Measurements from ENCODE around the gene PLCB2.

DNA sequence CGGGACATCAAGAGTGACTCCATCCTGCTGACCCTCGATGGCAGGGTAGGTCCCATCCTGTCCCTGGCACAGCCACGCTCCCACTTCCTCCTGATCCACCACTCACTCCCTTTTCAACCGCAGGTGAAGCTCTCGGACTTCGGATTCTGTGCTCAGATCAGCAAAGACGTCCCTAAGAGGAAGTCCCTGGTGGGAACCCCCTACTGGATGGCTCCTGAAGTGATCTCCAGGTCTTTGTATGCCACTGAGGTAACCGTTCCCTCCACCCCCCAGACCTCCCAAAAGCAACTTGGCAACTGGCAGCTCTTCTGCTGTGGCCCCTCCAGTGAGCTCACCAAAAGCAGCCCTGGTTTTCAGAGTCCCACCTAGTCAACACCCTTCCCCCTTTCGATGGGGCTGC is 34.3 kb downstream of the PLCB2 start:
- no peak for TF ChIP-seq EZH2 (IDR thresholded peaks at IDR 0.05; ENCODE audit: borderline replicate concordance, insufficient read depth, low read depth, low read length, poor library complexity, severe bottlenecking)
- TF ChIP-seq, protein P1, sequence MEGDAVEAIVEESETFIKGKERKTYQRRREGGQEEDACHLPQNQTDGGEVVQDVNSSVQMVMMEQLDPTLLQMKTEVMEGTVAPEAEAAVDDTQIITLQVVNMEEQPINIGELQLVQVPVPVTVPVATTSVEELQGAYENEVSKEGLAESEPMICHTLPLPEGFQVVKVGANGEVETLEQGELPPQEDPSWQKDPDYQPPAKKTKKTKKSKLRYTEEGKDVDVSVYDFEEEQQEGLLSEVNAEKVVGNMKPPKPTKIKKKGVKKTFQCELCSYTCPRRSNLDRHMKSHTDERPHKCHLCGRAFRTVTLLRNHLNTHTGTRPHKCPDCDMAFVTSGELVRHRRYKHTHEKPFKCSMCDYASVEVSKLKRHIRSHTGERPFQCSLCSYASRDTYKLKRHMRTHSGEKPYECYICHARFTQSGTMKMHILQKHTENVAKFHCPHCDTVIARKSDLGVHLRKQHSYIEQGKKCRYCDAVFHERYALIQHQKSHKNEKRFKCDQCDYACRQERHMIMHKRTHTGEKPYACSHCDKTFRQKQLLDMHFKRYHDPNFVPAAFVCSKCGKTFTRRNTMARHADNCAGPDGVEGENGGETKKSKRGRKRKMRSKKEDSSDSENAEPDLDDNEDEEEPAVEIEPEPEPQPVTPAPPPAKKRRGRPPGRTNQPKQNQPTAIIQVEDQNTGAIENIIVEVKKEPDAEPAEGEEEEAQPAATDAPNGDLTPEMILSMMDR (IDR thresholded peaks at IDR 0.05): no peak
